HepG2 (cell line): ENCODE data around the gene HSPE1. TPM values are rescaled to one million over a fixed set of nuclear protein-coding genes. Genes with fewer than 3 reads are reported as not detected.
A peak's percentile ranks its signal among the peaks of the same experiment; 100 is the strongest.

ENCODE experiments used
- ATAC-seq: fragments of 200-7000 bp; cut with Tn5 transposase; 3 replicates; pipeline ENCODE4 v1.9.1; 2020; ENCODE audit warnings: mild to moderate bottlenecking, moderate library complexity
- BruUV-seq: library from RNA; stranded (reverse); fragments of 400-500 nt; replicated peaks from 2 replicates; lab custom pipeline; 2021; lab: Mats Ljungman, UMichigan
- CTCF ChIA-PET: fragments of 300-600 bp; formaldehyde crosslinking; extraction: SDS; loops from one replicate; lab custom pipeline; 2021; ENCODE audit warnings: low total read pairs, inconsistent platforms, low intra/inter-chr PET ratio; lab: Yijun Ruan, JAX
- POLR2A ChIA-PET: fragments of 350-600 bp; sonication (Branson Sonifier 250); formaldehyde crosslinking; loops from one replicate; lab custom pipeline; 2020; ENCODE audit warnings: antibody characterized with exemption, inconsistent platforms; lab: Yijun Ruan, JAX
- DNase-seq: peaks from one replicate; pipeline ENCODE4 v3.0.0-alpha.2; 2015; ENCODE audit warnings: low spot score
- FAIRE-seq: peaks from 3 replicates; lab custom pipeline; 2011; peaks lifted over from hg19 to GRCh38; lab: Jason Lieb, UNC
- H2AFZ ChIP-seq: one replicate; pipeline ENCODE4 v1.6.1; 2011; ENCODE audit warnings: low read length, inconsistent platforms
- H3K27ac ChIP-seq: fragments of 300-600 bp; 3 replicates; pipeline ENCODE4 v1.8.0; 2011; ENCODE audit warnings: mixed run types, mild to moderate bottlenecking, mixed read lengths, low read length, inconsistent platforms; ENCODE audit not compliant: insufficient read depth; ENCODE audit errors: extremely low read length
- H3K27me3 ChIP-seq, 2 experiments: fragments of 200-600 bp in 1 of 2; 2 replicates in 1 of 2; 3 replicates in 1 of 2; pipeline versions ENCODE4 v1.6.0 to v1.8.0; 2011; ENCODE audit warnings: low read length in 2 of 2, mild to moderate bottlenecking in 2 of 2, moderate library complexity in 2 of 2, inconsistent platforms in 1 of 2; ENCODE audit not compliant: insufficient read depth in 2 of 2, control insufficient read depth in 1 of 2
- H3K36me3 ChIP-seq, 2 experiments: fragments of 200-600 bp in 1 of 2; replicated peaks in 1 of 2; 2 replicates in 1 of 2; 3 replicates in 1 of 2; pipeline versions ENCODE4 v1.5.1 to v1.8.0; 2011; ENCODE audit warnings: low read length in 2 of 2, inconsistent platforms in 1 of 2; ENCODE audit not compliant: insufficient read depth in 2 of 2, control insufficient read depth in 1 of 2
- H3K4me1 ChIP-seq: 2 replicates; pipeline ENCODE4 v1.5.1; 2012; ENCODE audit warnings: low read length, inconsistent platforms; ENCODE audit not compliant: insufficient read depth
- H3K4me2 ChIP-seq: 2 replicates; pipeline ENCODE4 v1.6.0; 2011; ENCODE audit warnings: low read depth, low read length, inconsistent platforms
- H3K4me3 ChIP-seq, 3 experiments: fragments of 200-600 bp in 1 of 3; sonication (generic), shearing (Covaris generic) in 1 of 3; replicated peaks in 1 of 3; 2 replicates each; pipeline ENCODE4 v1.5.1; 2011 to 2016; ENCODE audit warnings: low read length in 3 of 3, inconsistent platforms in 2 of 3, low read depth in 2 of 3, mild to moderate bottlenecking in 2 of 3, control low read depth in 1 of 3, mixed read lengths in 1 of 3; ENCODE audit not compliant: insufficient read depth in 1 of 3
- H3K79me2 ChIP-seq: one replicate; pipeline ENCODE4 v1.6.1; 2011; ENCODE audit warnings: low read length, inconsistent platforms; ENCODE audit not compliant: insufficient read depth
- H3K9ac ChIP-seq: 2 replicates; pipeline ENCODE4 v1.6.0; 2011; ENCODE audit warnings: mild to moderate bottlenecking, low read depth, low read length, inconsistent platforms; ENCODE audit not compliant: insufficient read depth
- H3K9me3 ChIP-seq: 2 replicates; pipeline ENCODE4 v1.5.1; 2012; ENCODE audit warnings: mild to moderate bottlenecking, low read length
- H4K20me1 ChIP-seq: 2 replicates; pipeline ENCODE4 v1.6.0; 2011; ENCODE audit warnings: inconsistent platforms, mild to moderate bottlenecking, low read length, moderate library complexity; ENCODE audit not compliant: insufficient read depth
- AHR ChIP-seq: IDR thresholded peaks from 2 replicates; pipeline ENCODE4 v1.6.1; 2018; ENCODE audit warnings: missing genetic modification reagents, missing compliant biosample characterization
- BCL6 ChIP-seq: IDR thresholded peaks from 2 replicates; pipeline ENCODE4 v1.6.1; 2016; ENCODE audit warnings: missing genetic modification reagents, missing compliant biosample characterization
- GTF3A ChIP-seq: sonication (generic); formaldehyde crosslinking; conservative IDR thresholded peaks from 2 replicates; pipeline ENCODE4 v1.4.0; 2020; ENCODE audit warnings: mild to moderate bottlenecking, missing genetic modification reagents
- KAT2B ChIP-seq: fragments of 150-350 bp; IDR thresholded peaks from 2 replicates; pipeline ENCODE4 v1.6.1; 2014; ENCODE audit warnings: low read depth, low read length, borderline replicate concordance
- LBX2 ChIP-seq: sonication (generic); formaldehyde crosslinking; IDR thresholded peaks from 2 replicates; pipeline ENCODE4 v1.5.0; 2020; ENCODE audit warnings: missing genetic modification reagents, mild to moderate bottlenecking, borderline replicate concordance
- MYPOP ChIP-seq: sonication (generic); formaldehyde crosslinking; IDR thresholded peaks from 2 replicates; pipeline ENCODE4 v1.8.1; 2023; ENCODE audit warnings: mild to moderate bottlenecking, moderate library complexity, missing genetic modification reagents
- NFYC ChIP-seq: IDR thresholded peaks from 2 replicates; pipeline ENCODE4 v1.6.1; 2016; ENCODE audit warnings: missing genetic modification reagents, missing compliant biosample characterization
- RARA ChIP-seq: IDR thresholded peaks from 2 replicates; pipeline ENCODE4 v1.6.1; 2016; ENCODE audit warnings: missing genetic modification reagents, missing compliant biosample characterization
- TAF15 ChIP-seq: fragments of 200-400 bp; formaldehyde crosslinking; IDR thresholded peaks from one replicate; pipeline ENCODE4 v1.6.1; 2018; ENCODE audit warnings: mild to moderate bottlenecking, low read depth, low read length; ENCODE audit not compliant: poor library complexity, severe bottlenecking
- THAP8 ChIP-seq: sonication (generic); formaldehyde crosslinking; IDR thresholded peaks from 2 replicates; pipeline ENCODE4 v1.5.1; 2020; ENCODE audit warnings: missing genetic modification reagents, mild to moderate bottlenecking, borderline replicate concordance
- ZFP36 ChIP-seq: fragments of 150-350 bp; IDR thresholded peaks from 2 replicates; pipeline ENCODE4 v1.6.1; 2018; ENCODE audit warnings: borderline replicate concordance, low read length, low read depth; ENCODE audit not compliant: partially characterized antibody
- ZNF205 ChIP-seq: IDR thresholded peaks from 2 replicates; pipeline ENCODE4 v1.6.1; 2018; ENCODE audit warnings: missing biosample characterization, missing genetic modification reagents
- ZNF614 ChIP-seq: IDR thresholded peaks from 2 replicates; pipeline ENCODE4 v1.6.1; 2018; ENCODE audit warnings: missing biosample characterization, missing genetic modification reagents, inconsistent platforms, borderline replicate concordance
- ZNF747 ChIP-seq: sonication (generic); formaldehyde crosslinking; IDR thresholded peaks from 2 replicates; pipeline ENCODE4 v1.8.1; 2023; ENCODE audit warnings: missing genetic modification reagents, mild to moderate bottlenecking, borderline replicate concordance
- ZNF792 ChIP-seq: IDR thresholded peaks from 2 replicates; pipeline ENCODE4 v1.6.1; 2016
- WGBS: methylation state at CpG from one replicate; pipeline ENCODE4 v1.1.6; 2017; ENCODE audit warnings: low lambda C conversion rate; 5-methylcytosine and 5-hydroxymethylcytosine counted together
- in situ Hi-C: cut with HindIII; loops from 2 replicates; pipeline ENCODE4 v1.10.0; 2017; ENCODE audit warnings: low pct_unique_long_range_greater_than_20kb; ENCODE audit not compliant: extremely low pct_ligation_motif_present
- intact Hi-C: fragments of 100-400 bp; cut with micrococcal nuclease; formaldehyde crosslinking; loops from one replicate; pipeline ENCODE4 v1.10.0; 2022; ENCODE audit not compliant: unreplicated experiment
- polyA plus RNA-seq, 8 experiments: library from polyadenylated mRNA; depleted of rRNA in 3 of 8; stranded (reverse) in 7 of 8; unstranded in 1 of 8; fragments of >200 nt; fragmentation: Illumina TruSeq in 4 of 8; extraction: Trizol in 4 of 8; gene quantifications; 2 replicates each; pipeline versions ENCODE4 v1.2.1 to v1.2.3, GENCODE V29; 2011 to 2016; ENCODE audit warnings: low read depth in 4 of 8, missing spikeins in 1 of 8, mixed read lengths in 1 of 8; ENCODE audit not compliant: insufficient read depth in 1 of 8
- total RNA-seq, 5 experiments: library from RNA; depleted of rRNA; stranded (reverse); fragments of >200 nt; fragmentation: Illumina TruSeq; extraction: Trizol; gene quantifications; 2 replicates each; pipeline ENCODE4 v1.2.3, GENCODE V29; 2016; ENCODE audit warnings: low read depth in 1 of 5

The HSPE1 gene
- total and polyA plus RNA-seq, 2 of the 13 experiments (the other 11 are each of a cell fraction or from before 2014, with no cell fraction given): 244 to 823 TPM

GRCh38 chr2:197515315-197515738, 15.1 kb downstream of the HSPE1 start (continued):
- TF ChIP-seq NFYC (no peak), RARA (CRISPR knock-in tag) (no peak), ZNF792 (CRISPR knock-in tag) (no peak), MYPOP (CRISPR knock-in tag) (no peak), LBX2 (CRISPR knock-in tag) (no peak), GTF3A (no peak), THAP8 (CRISPR knock-in tag) (no peak), AHR (CRISPR knock-in tag) (no peak), ZNF614 (CRISPR knock-in tag) (no peak)

- ChIA-PET CTCF (no interaction called here), POLR2A (interaction anchor here (0.8 to 5.6 kb wide), 17 partner anchors 8 to 190 kb away, joined by 3 to 177 read pairs (median 9); partner anchors contain the start of genes COQ10B, HSPD1, HSPE1 and MARS2)
- FAIRE-seq: no peak
- H4K20me1 ChIP-seq: peaks cover 24% of the 10 kb centered on the region
- H3K36me3 ChIP-seq: 0 out of 5 replicates have a peak, but pooled peaks cover 0 to 3% of the 10 kb centered on the region in 2 experiments
- peak within 1 kb of the TSS; percentile 79 for H3K4me2 ChIP-seq
- peak; percentile 96 for ATAC-seq
- peak within 1 kb of the TSS; percentile 60 for H2AFZ ChIP-seq
- H3K79me2 ChIP-seq: peaks cover 55% of the 10 kb centered on the region
- intact Hi-C loops (loop anchor here (1.0 to 5.0 kb wide), 5 partner anchors 16 to 261 kb away; partner anchors contain the start of genes COQ10B, HSPE1 and MARS2), in situ Hi-C loops (loop anchor here (10.0 kb wide), 1 partner anchor 189 kb away; the partner anchor contains the start of gene MARS2)
- H3K9ac ChIP-seq: peak within 1 kb of the TSS; percentile 97
- peaks cover 45% of the 10 kb centered on the region for H3K4me1 ChIP-seq
- H3K4me3 ChIP-seq: peak within 1 kb of the TSS; percentile 89 to 98 (median 91)
- peak; percentile 93 for DNase-seq
- no TSS peak for BruUV-seq
- 0% methylated on average over 2 of the region's 66 CpGs for WGBS
- no peaks in the 10 kb centered on the region; a peak in 1 of 5 replicates for H3K27me3 ChIP-seq
- H3K27ac ChIP-seq: peak within 1 kb of the TSS; percentile 77
- no peaks in the 10 kb centered on the region for H3K9me3 ChIP-seq
- TF ChIP-seq ZNF747 (CRISPR knock-in tag): peak; percentile 99
- TF ChIP-seq KAT2B: no peak
- no peak for TF ChIP-seq ZFP36
- TF ChIP-seq BCL6: peak; percentile 90
- TF ChIP-seq TAF15: peak; percentile 98
- peak; percentile 97 for TF ChIP-seq ZNF205 (CRISPR knock-in tag)
These were observed 15.7 kb downstream of the HSPE1 start, which contains the start of gene MOB4 for GRCh38 chr2:197515739-197516392. Gene MOB4 (plus strand): TSS chr2:197516066. CDS start chr2:197516087, 21 bp downstream.
